ENCODE results near the gene COA6.

The COA6 gene

GRCh38 chr1:234373064-234373958 is at the start of gene COA6:
Gene COA6, plus strand, starts transcription at chr1:234373456. Its CDS starts 11 bp downstream, at chr1:234373467.
- peak; percentile 95 to 98 for DNase-seq

- DNase-seq, result no peak
Measured at GRCh38 chr1:234324821-234325220, 48.4 kb upstream of the COA6 start.

DNA sequence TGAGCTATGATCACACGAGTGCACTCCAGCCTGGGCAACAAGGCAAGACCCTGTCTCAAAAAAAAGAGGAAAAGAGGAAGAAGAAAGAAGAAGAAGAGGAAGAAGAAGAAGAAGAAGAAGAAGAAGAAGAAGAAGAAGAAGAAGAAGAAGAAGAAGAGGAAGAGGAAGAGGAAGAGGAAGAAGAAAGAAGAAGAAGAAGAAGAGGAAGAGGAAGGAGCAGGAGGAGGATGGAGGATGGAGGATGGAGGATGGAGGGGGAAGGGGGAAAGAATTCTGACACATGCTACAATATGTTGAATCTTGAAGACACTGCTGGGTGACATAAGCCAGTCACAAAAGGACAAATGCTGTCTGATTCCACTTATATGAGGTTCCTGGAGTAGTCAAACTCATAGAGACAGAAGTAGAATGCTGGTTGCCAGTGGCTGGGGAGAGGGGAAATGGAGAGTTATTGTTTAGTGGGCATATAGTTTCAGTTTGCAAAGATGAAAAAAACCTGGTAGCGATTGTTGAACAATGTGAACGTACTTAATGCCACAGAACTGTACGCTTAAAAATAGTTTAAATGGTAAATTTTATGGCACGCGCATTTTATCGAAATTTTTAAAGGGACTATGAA is 47.3 kb upstream of the COA6 start:
- DNase-seq, result no peak

GRCh38 chr1:234326497-234327366 is 46.5 kb upstream of the COA6 start:
- DNase-seq, result peak; percentile 39 to 67

GRCh38 chr1:234327577-234328164 is 45.6 kb upstream of the COA6 start:
- DNase-seq, result no peak

- DNase-seq, result no peak
Measured at GRCh38 chr1:234330843-234331215, 42.4 kb upstream of the COA6 start.

- DNase-seq, result no peak
Measured at GRCh38 chr1:234331507-234331906, 41.7 kb upstream of the COA6 start.

DNA sequence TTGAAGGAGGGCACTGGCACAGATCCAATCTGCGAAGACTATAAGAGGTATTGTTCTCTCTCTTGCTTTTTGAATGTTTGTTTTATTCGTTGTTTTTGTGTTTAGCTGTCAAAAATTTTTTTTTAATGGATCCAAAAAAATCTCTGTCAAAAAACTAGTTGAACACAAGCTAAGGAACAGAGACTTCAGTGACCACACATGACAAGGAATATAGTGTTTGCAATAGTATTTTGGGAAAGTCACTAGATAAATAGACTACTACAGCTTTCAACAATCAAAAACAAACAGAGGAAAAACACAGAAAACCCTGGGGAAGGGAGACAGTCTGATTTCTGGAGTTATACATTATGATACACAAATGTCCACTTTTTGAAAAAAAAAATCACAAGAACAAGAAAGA is 36.9 kb upstream of the COA6 start:
- DNase-seq, result no peak

DNA sequence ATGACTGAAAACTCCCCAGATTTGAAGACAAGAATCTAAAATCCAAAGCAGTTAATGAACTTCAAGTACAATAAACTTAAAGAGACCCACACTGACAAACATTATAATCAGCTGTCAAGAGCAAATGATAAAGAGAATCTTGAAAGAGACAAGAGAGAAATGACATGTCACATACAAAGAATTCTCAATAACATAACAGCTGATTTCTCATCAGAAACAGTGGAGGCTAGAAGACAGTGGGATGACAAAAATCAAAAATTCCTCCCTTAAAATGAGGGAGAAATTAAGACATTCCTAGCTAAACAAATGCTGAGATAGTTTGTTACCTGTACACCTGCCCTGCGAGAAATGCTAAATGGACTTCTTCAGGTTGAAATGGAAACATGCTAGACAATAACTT is 36.0 kb upstream of the COA6 start:
- no peak for DNase-seq

- DNase-seq, result no peak
Measured at GRCh38 chr1:234340528-234340927, 32.7 kb upstream of the COA6 start.

- no peak for DNase-seq
Measured at GRCh38 chr1:234342774-234343173, 30.5 kb upstream of the COA6 start.

- no peak for DNase-seq
Measured at GRCh38 chr1:234345237-234345636, 28.0 kb upstream of the COA6 start.

DNA sequence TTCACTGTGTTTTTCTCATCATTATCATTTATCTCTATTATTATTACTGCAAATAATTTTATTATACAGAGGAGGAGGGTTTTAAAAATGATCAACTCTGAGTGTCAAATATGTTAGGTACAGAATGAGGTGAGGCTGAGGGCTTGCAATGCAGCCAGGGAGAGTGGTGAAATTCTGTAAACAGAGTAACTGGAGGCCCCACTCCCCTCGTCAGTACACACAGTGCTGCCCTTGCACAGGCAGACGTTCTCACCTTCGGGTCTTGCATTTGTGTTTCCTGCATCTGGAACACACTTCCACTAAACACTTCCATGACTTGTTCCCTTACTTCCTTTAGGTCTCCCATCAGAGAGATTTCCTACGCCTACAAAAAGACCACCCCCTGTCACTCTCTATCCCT is 24.3 kb upstream of the COA6 start:
- no peak for DNase-seq

GRCh38 chr1:234355782-234356510 is 17.3 kb upstream of the COA6 start:
- DNase-seq, result no peak

DNA sequence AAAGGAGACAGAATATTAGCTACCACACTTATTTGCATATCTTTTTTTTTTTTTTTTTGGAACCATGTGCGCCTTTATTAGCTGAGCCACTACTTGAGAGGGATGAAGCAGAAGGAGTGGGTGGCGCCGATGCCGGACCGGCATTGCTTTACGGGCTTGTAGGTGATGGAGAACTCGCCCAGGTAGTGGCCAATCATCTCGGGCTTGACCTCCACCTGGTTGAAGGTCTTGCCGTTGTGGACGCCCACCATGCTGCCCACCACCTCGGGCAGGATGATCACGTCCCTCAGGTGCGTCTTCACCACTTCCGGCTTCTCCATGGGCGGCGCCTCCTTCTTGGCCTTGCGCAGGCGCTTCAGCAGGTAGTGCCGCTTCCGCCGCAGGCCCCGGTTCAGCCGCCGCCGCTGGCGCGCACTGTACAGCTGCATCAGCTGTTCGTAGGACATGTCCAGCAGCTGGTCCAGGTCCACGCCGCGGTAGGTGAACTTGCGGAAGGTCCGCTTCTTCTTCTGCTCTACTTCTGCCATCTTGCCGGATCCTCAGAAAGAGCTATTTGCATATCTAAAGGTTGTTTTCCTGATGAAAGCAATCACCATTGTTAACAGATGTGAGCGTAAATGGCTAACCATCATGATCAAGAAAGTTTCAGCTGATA is 16.5 kb upstream of the COA6 start:
- peak; percentile 56 to 68 for DNase-seq

DNA sequence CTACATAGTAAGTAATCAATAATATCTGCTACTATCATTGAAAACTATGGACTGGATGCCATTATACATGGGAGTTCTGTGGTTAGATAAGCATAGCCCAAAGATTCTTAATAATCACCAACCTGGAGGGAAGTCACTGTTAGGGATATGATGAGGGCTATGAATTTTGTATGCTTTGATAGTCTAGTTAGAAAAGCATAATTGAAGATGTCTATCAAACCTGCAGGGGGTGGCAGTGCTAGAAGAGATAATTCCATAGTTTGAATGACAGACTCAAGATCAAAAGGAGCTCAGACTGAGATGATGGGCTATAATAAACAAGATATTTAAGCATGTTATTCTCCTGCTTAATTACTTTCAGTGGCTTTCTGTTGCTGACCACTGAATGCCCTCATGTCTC is 15.4 kb upstream of the COA6 start:
- DNase-seq, result no peak

GRCh38 chr1:234361102-234361603 is 12.1 kb upstream of the COA6 start:
- no peak for DNase-seq

- no peak for DNase-seq
Measured at GRCh38 chr1:234362558-234362957, 10.7 kb upstream of the COA6 start.

- no peak for DNase-seq
Measured at GRCh38 chr1:234368320-234369032, 4.8 kb upstream of the COA6 start.

GRCh38 chr1:234369033-234369430 is 4.2 kb upstream of the COA6 start:
- no peak for DNase-seq

GRCh38 chr1:234369784-234370183 is 3.5 kb upstream of the COA6 start:
- no peak for DNase-seq
